PC-3 (cell line): ENCODE data around the gene GSDME. TPM values are rescaled to one million over a fixed set of nuclear protein-coding genes. Genes with fewer than 3 reads are reported as not detected.
A peak's percentile ranks its signal among the peaks of the same experiment; 100 is the strongest.

Source experiments
- ATAC-seq: fragments of 200-7000 bp; cut with Tn5 transposase; 2 replicates; pipeline ENCODE4 v1.9.1; 2020; ENCODE audit warnings: mild to moderate bottlenecking, moderate library complexity
- BruUV-seq: library from RNA; stranded (reverse); fragments of 400-500 nt; replicated peaks from 2 replicates; lab custom pipeline; 2021; lab: Mats Ljungman, UMichigan
- CTCF ChIA-PET: fragments of 300-600 bp; sonication (Branson Sonifier 250); formaldehyde crosslinking; loops from one replicate; lab custom pipeline; 2022; ENCODE audit warnings: antibody characterized with exemption; lab: Charles Lee
- POLR2A ChIA-PET: fragments of 300-600 bp; sonication (Branson Sonifier 250); formaldehyde crosslinking; loops from one replicate; lab custom pipeline; 2022; ENCODE audit warnings: antibody characterized with exemption; ENCODE audit not compliant: unreplicated experiment; lab: Charles Lee
- DNase-seq: peaks from one replicate; pipeline ENCODE4 v3.0.0-alpha.2; 2015
- H2AFZ ChIP-seq: fragments of 300-600 bp; sonication (generic); 2 replicates; pipeline ENCODE4 v1.6.0; 2016; ENCODE audit warnings: antibody characterized with exemption, low read length
- H3F3A ChIP-seq: fragments of 300-600 bp; sonication (generic); one replicate; pipeline ENCODE4 v1.6.0; 2017; ENCODE audit warnings: antibody characterized with exemption, low read length, control low read depth, mild to moderate bottlenecking; ENCODE audit not compliant: unreplicated experiment
- H3K27ac ChIP-seq: fragments of 300-600 bp; sonication (generic); 2 replicates; pipeline ENCODE4 v1.5.1; 2016; ENCODE audit warnings: mild to moderate bottlenecking, low read length
- H3K27me3 ChIP-seq: fragments of 300-600 bp; sonication (generic); 2 replicates; pipeline ENCODE4 v1.6.1; 2016; ENCODE audit warnings: low read length, mixed read lengths
- H3K36me3 ChIP-seq: fragments of 300-600 bp; sonication (generic); 2 replicates; pipeline ENCODE4 v1.6.1; 2016; ENCODE audit warnings: low read depth, mixed run types, low read length, mixed read lengths
- H3K4me1 ChIP-seq: fragments of 300-600 bp; sonication (generic); 2 replicates; pipeline ENCODE4 v1.5.1; 2016; ENCODE audit warnings: low read length; ENCODE audit not compliant: insufficient read depth
- H3K4me2 ChIP-seq: fragments of 300-600 bp; sonication (generic); 2 replicates; pipeline ENCODE4 v1.6.0; 2016; ENCODE audit warnings: low read length
- H3K4me3 ChIP-seq: fragments of 300-600 bp; sonication (generic); 2 replicates; pipeline ENCODE4 v1.5.1; 2016; ENCODE audit warnings: mild to moderate bottlenecking, low read length, mixed read lengths
- H3K79me2 ChIP-seq: fragments of 300-600 bp; sonication (generic); 2 replicates; pipeline ENCODE4 v1.6.1; 2017; ENCODE audit warnings: low read length, mixed read lengths
- H3K9ac ChIP-seq: fragments of 300-600 bp; sonication (generic); 2 replicates; pipeline ENCODE4 v1.6.0; 2016; ENCODE audit warnings: mild to moderate bottlenecking, low read length
- H3K9me2 ChIP-seq: fragments of 300-600 bp; sonication (generic); replicated peaks from 2 replicates; pipeline ENCODE4 v1.6.1; 2016; ENCODE audit warnings: mixed run types, low read length, mixed read lengths
- H3K9me3 ChIP-seq: fragments of 300-600 bp; sonication (generic); 2 replicates; pipeline ENCODE4 v1.6.1; 2016; ENCODE audit warnings: low read length, mixed read lengths
- H4K20me1 ChIP-seq: fragments of 300-600 bp; sonication (generic); 2 replicates; pipeline ENCODE4 v1.6.1; 2016; ENCODE audit warnings: low read length, mixed read lengths
- CTCF ChIP-seq: fragments of 300-600 bp; sonication (generic); conservative IDR thresholded peaks from 2 replicates; pipeline ENCODE4 v1.5.1; 2017; ENCODE audit warnings: antibody characterized with exemption, low read depth, mild to moderate bottlenecking, low read length
- EZH2 ChIP-seq: fragments of 300-600 bp; sonication (generic); IDR thresholded peaks from one replicate; pipeline ENCODE4 v1.6.1; 2017; ENCODE audit warnings: antibody characterized with exemption, mild to moderate bottlenecking, low read length; ENCODE audit not compliant: unreplicated experiment
- EZH2phosphoT487 ChIP-seq: fragments of 300-600 bp; sonication (generic); IDR thresholded peaks from 2 replicates; pipeline ENCODE4 v1.6.1; 2018; ENCODE audit warnings: mild to moderate bottlenecking, antibody characterized with exemption, low read length, borderline replicate concordance
- intact Hi-C: fragments of 100-400 bp; cut with micrococcal nuclease; formaldehyde crosslinking; loops from 2 replicates; pipeline ENCODE4 v1.9.0; 2023
- total RNA-seq: library from RNA; depleted of rRNA; stranded (reverse); fragments of >200 nt; gene quantifications from 2 replicates; pipeline ENCODE4 v1.2.3, GENCODE V29; 2014

The GSDME gene
- total RNA-seq, 1 experiment from 2014 or later = 12.0 TPM

DNA sequence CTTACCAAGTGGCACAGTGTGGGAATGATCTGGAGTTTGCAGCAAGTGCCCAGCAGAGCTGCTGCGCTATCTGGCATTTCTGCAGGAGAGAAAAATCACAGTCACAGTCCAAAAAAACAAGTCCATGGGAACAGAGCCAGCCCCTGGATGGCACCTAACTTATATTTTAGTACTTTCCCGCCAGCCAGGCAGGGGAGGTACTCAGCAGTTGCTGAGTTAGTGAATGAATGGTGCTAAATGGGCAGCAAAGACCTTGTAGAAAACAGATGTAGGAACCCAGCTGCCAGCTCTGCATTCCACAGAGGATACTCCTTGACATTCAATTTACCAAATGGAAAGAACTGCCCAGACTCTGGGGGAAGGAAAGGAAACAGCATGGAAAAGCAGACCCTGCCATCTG, 54.5 kb downstream of the GSDME start:
- no TSS peak for BruUV-seq
- no peaks in the 10 kb centered on the region for H4K20me1 ChIP-seq
- POLR2A ChIA-PET = no interaction called here
- no peaks in the 10 kb centered on the region for H3K79me2 ChIP-seq
- no peak for TF ChIP-seq CTCF
- TF ChIP-seq EZH2 = no peak
- no peak for TF ChIP-seq EZH2phosphoT487
- peaks cover 37% of the 10 kb centered on the region for H3K4me1 ChIP-seq
- no peak overlapping the region for H3K4me2 ChIP-seq
- no peak overlapping the region for H3K4me3 ChIP-seq
- DNase-seq (no peak), ATAC-seq (no peak)
- CTCF ChIA-PET = no interaction called here
- H3K27ac ChIP-seq = no peak overlapping the region
- no peaks in the 10 kb centered on the region for H3F3A ChIP-seq
- H3K9ac ChIP-seq = no peak overlapping the region
- no peaks in the 10 kb centered on the region for H3K9me2 ChIP-seq
- no peaks in the 10 kb centered on the region for H3K36me3 ChIP-seq
- no peak overlapping the region for H2AFZ ChIP-seq
- intact Hi-C loops = no loop called here
- H3K9me3 ChIP-seq = no peaks in the 10 kb centered on the region
- H3K27me3 ChIP-seq = no peaks in the 10 kb centered on the region

DNA sequence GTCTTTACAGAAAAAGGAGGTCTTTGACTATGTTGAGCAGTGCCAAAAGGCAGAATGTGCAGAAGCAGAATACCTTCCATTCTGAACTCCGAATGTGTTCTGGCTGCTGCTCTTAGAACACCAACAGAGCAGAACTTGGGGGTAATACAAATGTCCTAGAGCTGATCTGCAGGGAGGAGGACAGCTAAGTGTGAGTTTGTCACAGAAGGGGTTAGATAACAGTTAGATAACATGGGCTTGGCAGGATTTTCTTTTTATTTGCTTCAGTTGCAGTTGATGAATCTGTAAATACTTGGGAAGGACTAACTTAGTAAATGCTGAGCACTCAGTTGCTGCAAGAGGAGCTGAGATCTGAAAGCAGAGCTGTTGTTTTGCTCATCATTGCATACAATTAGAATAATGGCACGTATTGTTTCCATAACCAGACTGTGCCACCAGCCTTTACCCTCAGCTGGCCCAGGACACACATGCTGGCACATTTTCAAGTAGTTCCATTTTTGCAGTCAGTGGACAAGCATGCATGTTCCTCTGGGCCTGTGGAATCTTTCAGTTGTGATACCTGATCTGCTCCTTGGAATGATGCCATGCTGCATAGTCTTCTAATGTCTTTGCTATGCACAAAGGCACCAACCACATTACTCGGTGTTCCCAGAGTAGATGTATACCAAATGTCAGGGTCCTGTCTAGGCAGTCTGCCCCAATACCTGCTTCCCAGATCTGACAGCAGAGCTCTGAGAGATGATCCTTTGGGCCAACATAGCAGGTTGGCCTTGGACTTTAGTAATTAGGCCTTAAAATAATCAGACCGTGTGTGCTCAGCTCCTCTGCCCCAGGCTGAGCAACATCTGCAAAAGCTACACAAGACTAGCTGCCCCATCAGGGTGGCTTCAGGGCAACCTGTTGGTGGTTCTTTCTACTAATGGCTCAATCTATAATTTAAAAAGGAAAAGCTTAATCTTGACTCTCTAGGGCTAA, 55.7 kb downstream of the GSDME start:
- ChIA-PET POLR2A (interaction anchor here (0.5 kb wide), 1 partner anchor 1842 kb away, joined by 8 read pairs; no protein-coding TSS in a partner anchor), CTCF (interaction anchor here (0.8 kb wide), 1 partner anchor 54 kb away, joined by 3 read pairs; no protein-coding TSS in a partner anchor)
- H3K4me2 ChIP-seq = peak overlapping the region; percentile 47
- H3K9ac ChIP-seq = no peak overlapping the region
- H3K27ac ChIP-seq = no peak overlapping the region
- no peaks in the 10 kb centered on the region for H3K36me3 ChIP-seq
- H3K79me2 ChIP-seq = no peaks in the 10 kb centered on the region
- H3K27me3 ChIP-seq = no peaks in the 10 kb centered on the region
- no TSS peak for BruUV-seq
- H3K4me1 ChIP-seq = peaks cover 37% of the 10 kb centered on the region
- no peaks in the 10 kb centered on the region for H3K9me3 ChIP-seq
- H3F3A ChIP-seq = no peaks in the 10 kb centered on the region
- H3K4me3 ChIP-seq = no peak overlapping the region
- H3K9me2 ChIP-seq = no peaks in the 10 kb centered on the region
- TF ChIP-seq EZH2 (no peak), EZH2phosphoT487 (no peak), CTCF (no peak)
- no peaks in the 10 kb centered on the region for H4K20me1 ChIP-seq
- DNase-seq = peak; percentile 95
- H2AFZ ChIP-seq = no peak overlapping the region
- intact Hi-C loops = no loop called here
- ATAC-seq = peak; percentile 92
